SU-DHL-6 (cell line): ENCODE results near the gene RDH13.
"Not testable (repeated sequence)": the region's sequence is repeated elsewhere in the genome, so short reads cannot be mapped to it uniquely, and the experiment has no call there.

Source experiments
- H2AFZ ChIP-seq: fragments of 200-600 bp; sonication (generic); 2 replicates; pipeline ENCODE4 v1.6.1; 2014; ENCODE audit warnings: low read depth, mild to moderate bottlenecking, moderate library complexity, mixed read lengths, antibody characterized with exemption, low read length; ENCODE audit not compliant: severe bottlenecking
- H3F3A ChIP-seq: fragments of 200-600 bp; shearing (Covaris generic); 2 replicates; pipeline ENCODE4 v1.6.0; 2016; ENCODE audit warnings: antibody characterized with exemption, mild to moderate bottlenecking; ENCODE audit not compliant: insufficient read depth
- H3K27ac ChIP-seq: fragments of 200-600 bp; sonication (generic); 2 replicates; pipeline ENCODE4 v1.5.1; 2016; ENCODE audit warnings: low read depth, mild to moderate bottlenecking, low read length, moderate library complexity, mixed read lengths
- H3K27me3 ChIP-seq: fragments of 200-600 bp; sonication (generic), shearing (Covaris generic); 2 replicates; pipeline ENCODE4 v1.6.0; 2014; ENCODE audit warnings: mild to moderate bottlenecking, low read length
- H3K36me3 ChIP-seq: fragments of 200-600 bp; sonication (generic); 2 replicates; pipeline ENCODE4 v1.6.1; 2014; ENCODE audit warnings: mild to moderate bottlenecking, low read length, mixed read lengths
- H3K4me2 ChIP-seq: fragments of 300-600, 200-600 bp; shearing (Covaris generic), sonication (generic); 2 replicates; pipeline ENCODE4 v1.6.0; 2014; ENCODE audit warnings: low read length, low read depth, mild to moderate bottlenecking; ENCODE audit not compliant: poor library complexity, severe bottlenecking
- H3K4me3 ChIP-seq: fragments of 200-600 bp; sonication (generic); 2 replicates; pipeline ENCODE4 v1.5.1; 2014; ENCODE audit warnings: antibody characterized with exemption, low read length, mild to moderate bottlenecking, mixed read lengths; ENCODE audit not compliant: insufficient read depth, poor library complexity, severe bottlenecking
- H3K79me2 ChIP-seq: fragments of 200-600 bp; sonication (generic); 2 replicates; pipeline ENCODE4 v1.6.1; 2014; ENCODE audit warnings: mild to moderate bottlenecking, low read length, moderate library complexity; ENCODE audit not compliant: insufficient read depth
- H3K9ac ChIP-seq: fragments of 200-600 bp; sonication (generic); 2 replicates; pipeline ENCODE4 v1.7.0; 2014; ENCODE audit warnings: mild to moderate bottlenecking, low read length
- H3K9me2 ChIP-seq: fragments of 200-600 bp; sonication (generic); replicated peaks from 2 replicates; pipeline ENCODE4 v1.6.1; 2014; ENCODE audit warnings: low read length; ENCODE audit not compliant: insufficient read depth
- H3K9me3 ChIP-seq: fragments of 200-600 bp; sonication (generic); 2 replicates; pipeline ENCODE4 v1.6.1; 2014; ENCODE audit warnings: low read length, mixed read lengths; ENCODE audit not compliant: insufficient read depth
- H4K20me1 ChIP-seq: fragments of 200-600 bp; sonication (generic); 2 replicates; pipeline ENCODE4 v1.6.1; 2014; ENCODE audit warnings: low read depth, mild to moderate bottlenecking, antibody characterized with exemption, low read length, moderate library complexity, mixed read lengths
- EZH2phosphoT487 ChIP-seq: fragments of 200-600 bp; sonication (generic), shearing (Covaris generic); conservative IDR thresholded peaks from 2 replicates; pipeline ENCODE4 v1.6.1; 2018; ENCODE audit warnings: mild to moderate bottlenecking, antibody characterized with exemption, low read length, moderate library complexity, mixed read lengths
- TF ChIP-seq, protein P1 (sequence below): fragments of 200-600 bp; sonication (generic); IDR thresholded peaks from one replicate; pipeline ENCODE4 v1.5.1; 2017; ENCODE audit warnings: antibody characterized with exemption, mild to moderate bottlenecking, low read length, moderate library complexity; ENCODE audit not compliant: insufficient read depth, poor library complexity, severe bottlenecking

The RDH13 gene

DNA sequence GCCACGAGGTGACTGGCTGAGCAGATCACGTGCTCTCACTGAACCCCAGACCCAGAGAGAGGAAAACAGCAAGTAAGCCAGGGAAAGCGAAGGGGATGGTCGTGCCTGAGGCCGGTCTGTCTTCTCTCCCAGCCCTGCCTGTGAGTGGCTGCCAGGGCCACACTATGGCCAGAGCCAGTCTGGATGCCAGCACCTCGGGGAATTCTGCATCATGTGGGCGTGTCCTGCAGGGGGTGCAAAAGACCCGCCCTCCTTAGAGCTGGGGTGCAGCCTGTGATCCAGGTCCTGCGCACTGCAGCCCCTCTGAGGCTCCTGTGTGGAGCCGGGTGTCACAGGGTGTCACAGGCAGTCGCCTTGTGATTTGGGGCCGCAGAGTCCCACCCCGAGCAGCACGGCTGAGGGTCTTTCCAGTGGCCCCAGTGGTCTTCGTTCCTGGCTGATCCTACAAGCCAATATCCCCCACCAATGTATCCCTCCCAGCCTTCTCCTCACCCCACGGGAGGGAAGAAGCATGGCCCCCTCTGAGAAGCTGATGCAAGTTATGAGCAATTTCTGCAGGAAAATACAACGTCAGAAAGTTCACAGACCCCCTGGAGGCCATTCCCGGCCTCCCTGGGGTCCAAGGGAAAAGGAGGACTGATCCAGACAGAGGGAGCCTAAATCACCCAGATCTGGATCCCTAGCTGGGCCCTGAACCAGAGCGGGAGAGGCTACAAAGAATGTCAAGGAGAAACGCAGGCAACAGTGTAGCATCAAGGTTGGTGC lies 46.8 kb upstream of the RDH13 start:
- Histone ChIP-seq H4K20me1 (peaks cover 4% of the 10 kb centered on the region; the same call in 1 of the 2 replicates), H3K27me3 (no peaks in the 10 kb centered on the region), H3K36me3 (0 out of 2 replicates have a peak, but pooled peaks cover 3% of the 10 kb centered on the region), H3K27ac (no peak overlapping the region), H3K4me3 (no peak overlapping the region), H3K9ac (no peak overlapping the region), H2AFZ (no peak overlapping the region), H3K79me2 (peaks cover 80% of the 10 kb centered on the region), H3K4me2 (no peak overlapping the region), H3K9me2 (no peaks in the 10 kb centered on the region), H3F3A (peaks cover 5% of the 10 kb centered on the region), H3K9me3 (no peaks in the 10 kb centered on the region)
- TF ChIP-seq, protein P1, sequence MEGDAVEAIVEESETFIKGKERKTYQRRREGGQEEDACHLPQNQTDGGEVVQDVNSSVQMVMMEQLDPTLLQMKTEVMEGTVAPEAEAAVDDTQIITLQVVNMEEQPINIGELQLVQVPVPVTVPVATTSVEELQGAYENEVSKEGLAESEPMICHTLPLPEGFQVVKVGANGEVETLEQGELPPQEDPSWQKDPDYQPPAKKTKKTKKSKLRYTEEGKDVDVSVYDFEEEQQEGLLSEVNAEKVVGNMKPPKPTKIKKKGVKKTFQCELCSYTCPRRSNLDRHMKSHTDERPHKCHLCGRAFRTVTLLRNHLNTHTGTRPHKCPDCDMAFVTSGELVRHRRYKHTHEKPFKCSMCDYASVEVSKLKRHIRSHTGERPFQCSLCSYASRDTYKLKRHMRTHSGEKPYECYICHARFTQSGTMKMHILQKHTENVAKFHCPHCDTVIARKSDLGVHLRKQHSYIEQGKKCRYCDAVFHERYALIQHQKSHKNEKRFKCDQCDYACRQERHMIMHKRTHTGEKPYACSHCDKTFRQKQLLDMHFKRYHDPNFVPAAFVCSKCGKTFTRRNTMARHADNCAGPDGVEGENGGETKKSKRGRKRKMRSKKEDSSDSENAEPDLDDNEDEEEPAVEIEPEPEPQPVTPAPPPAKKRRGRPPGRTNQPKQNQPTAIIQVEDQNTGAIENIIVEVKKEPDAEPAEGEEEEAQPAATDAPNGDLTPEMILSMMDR: no peak
- no peak for TF ChIP-seq EZH2phosphoT487

DNA sequence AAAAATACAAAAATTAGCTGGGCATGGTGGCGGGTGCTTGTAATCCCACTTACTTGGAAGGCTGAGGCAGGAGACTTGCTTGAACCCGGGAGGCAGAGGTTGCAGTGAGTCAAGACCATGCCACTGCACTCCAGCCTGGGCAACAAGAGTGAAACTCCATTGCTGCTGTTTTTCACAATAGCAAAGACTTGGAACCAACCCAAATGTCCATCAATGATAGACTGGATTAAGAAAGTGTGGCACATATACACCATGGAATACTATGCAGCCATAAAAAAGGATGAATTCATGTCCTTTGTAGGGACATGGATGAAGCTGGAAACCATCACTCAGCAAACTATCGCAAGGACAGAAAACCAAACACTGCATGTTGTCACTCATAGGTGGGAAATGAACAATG lies 44.3 kb upstream of the RDH13 start:
- not testable (repeated sequence) for H3K4me3 ChIP-seq, H3K9me3 ChIP-seq, H3K9me2 ChIP-seq, H3K9ac ChIP-seq, H3K27me3 ChIP-seq, H3K4me2 ChIP-seq, H3K27ac ChIP-seq, H3F3A ChIP-seq, H3K36me3 ChIP-seq, H2AFZ ChIP-seq, H4K20me1 ChIP-seq
- H3K79me2 ChIP-seq: peaks cover 58% of the 10 kb centered on the region

DNA sequence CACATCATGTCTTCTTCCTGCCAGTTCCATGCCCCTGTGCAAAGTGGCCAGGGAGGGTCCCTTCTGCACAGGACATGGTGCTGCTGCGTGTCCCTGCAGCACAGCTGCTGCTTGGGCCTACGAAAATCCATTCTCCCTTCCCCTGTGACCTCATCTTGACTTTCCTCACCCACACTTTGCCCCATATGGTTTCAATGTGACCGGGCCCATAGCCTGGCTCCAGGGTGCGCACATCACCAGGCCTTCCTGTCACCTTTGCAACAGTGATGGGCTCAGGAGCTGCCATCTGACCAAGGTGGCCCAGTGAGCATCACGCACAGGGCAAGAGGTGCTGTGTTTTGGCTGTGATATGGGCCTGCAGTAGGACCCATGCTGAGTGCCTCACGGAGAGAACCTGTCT lies 43.6 kb upstream of the RDH13 start:
- Histone ChIP-seq H4K20me1 (0 out of 2 replicates have a peak, but pooled peaks cover 4% of the 10 kb centered on the region), H2AFZ (no peak overlapping the region), H3K27me3 (no peaks in the 10 kb centered on the region), H3K9me3 (no peaks in the 10 kb centered on the region), H3F3A (no peaks in the 10 kb centered on the region), H3K9ac (no peak overlapping the region), H3K36me3 (0 out of 2 replicates have a peak, but pooled peaks cover 7% of the 10 kb centered on the region), H3K9me2 (no peaks in the 10 kb centered on the region), H3K27ac (no peak overlapping the region), H3K4me2 (no peak overlapping the region), H3K4me3 (no peak overlapping the region), H3K79me2 (peaks cover 51% of the 10 kb centered on the region)
- no peak for TF ChIP-seq EZH2phosphoT487
- TF ChIP-seq, protein P1: no peak

DNA sequence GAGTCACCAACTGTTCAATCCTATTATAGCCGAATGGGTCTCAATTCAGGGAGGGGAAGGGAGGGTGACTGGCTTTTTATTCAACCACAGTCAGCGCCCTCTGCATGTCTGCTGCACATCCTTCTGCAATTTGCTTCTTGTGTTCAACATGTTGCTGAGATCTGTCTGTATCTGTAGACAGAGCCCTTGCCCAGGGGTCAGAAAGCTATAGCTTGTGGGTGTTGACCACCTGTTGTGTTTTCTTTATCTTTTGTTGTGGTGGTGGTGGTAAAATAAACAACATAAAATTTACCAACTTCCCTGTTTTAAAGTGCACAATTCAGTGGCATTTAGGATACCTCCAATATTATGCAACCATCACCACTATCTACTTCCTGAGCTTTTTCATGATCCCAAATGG lies 42.3 kb upstream of the RDH13 start:
- H3K9ac ChIP-seq: no peak overlapping the region
- no peak overlapping the region for H3K4me2 ChIP-seq
- TF ChIP-seq, protein P1: no peak
- TF ChIP-seq EZH2phosphoT487: no peak
- 0 out of 2 replicates have a peak, but pooled peaks cover 7% of the 10 kb centered on the region for H3K36me3 ChIP-seq
- H3K79me2 ChIP-seq: peaks cover 39% of the 10 kb centered on the region
- no peaks in the 10 kb centered on the region for H3K9me2 ChIP-seq
- no peak overlapping the region for H2AFZ ChIP-seq
- H3K4me3 ChIP-seq: no peak overlapping the region
- H4K20me1 ChIP-seq: 0 out of 2 replicates have a peak, but pooled peaks cover 4% of the 10 kb centered on the region
- no peak overlapping the region for H3K27ac ChIP-seq
- no peaks in the 10 kb centered on the region for H3K9me3 ChIP-seq
- H3K27me3 ChIP-seq: no peaks in the 10 kb centered on the region
- no peaks in the 10 kb centered on the region for H3F3A ChIP-seq
